GM19035 (cell line): ENCODE measurements around the gene CYP27B1.

ENCODE experiments used
- ATAC-seq: cut with Tn5 transposase; IDR thresholded peaks from one replicate; pipeline ENCODE4 v1.9.1; 2021; ENCODE audit not compliant: unreplicated experiment

Gene CYP27B1

GRCh38 chr12:57767305-57767698 is 424 bp upstream of the CYP27B1 start:
- ATAC-seq, result no peak

GRCh38 chr12:57765698-57766463 is 997 bp downstream of the CYP27B1 start:
- no peak for ATAC-seq

- peak; percentile 72 for ATAC-seq
Observed at GRCh38 chr12:57765003-57765697, 1.7 kb downstream of the CYP27B1 start.

- no peak for ATAC-seq
Observed at GRCh38 chr12:57764662-57765002, 2.2 kb downstream of the CYP27B1 start.

GRCh38 chr12:57763881-57764661 is 2.8 kb downstream of the CYP27B1 start:
- no peak for ATAC-seq

- no peak for ATAC-seq
Observed at GRCh38 chr12:57762463-57762862, 4.4 kb downstream of the CYP27B1 start.

GRCh38 chr12:57761391-57761998 is 5.4 kb downstream of the CYP27B1 start:
- no peak for ATAC-seq

- ATAC-seq, result no peak
Observed at GRCh38 chr12:57760347-57760982, 6.4 kb downstream of the CYP27B1 start.

- no peak for ATAC-seq
Observed at GRCh38 chr12:57759360-57759980, 7.4 kb downstream of the CYP27B1 start.

- ATAC-seq, result no peak
Observed at GRCh38 chr12:57758552-57759359, 8.1 kb downstream of the CYP27B1 start.

- ATAC-seq, result no peak
Observed at GRCh38 chr12:57757771-57758170, 9.1 kb downstream of the CYP27B1 start.

- no peak for ATAC-seq
Observed at GRCh38 chr12:57756406-57757341, 10.2 kb downstream of the CYP27B1 start.

- no peak for ATAC-seq
Observed at GRCh38 chr12:57755454-57756372, 11.2 kb downstream of the CYP27B1 start.

GRCh38 chr12:57755194-57755453 is 11.8 kb downstream of the CYP27B1 start:
- no peak for ATAC-seq

- ATAC-seq, result peak; percentile 31
Observed at GRCh38 chr12:57754411-57755193, 12.3 kb downstream of the CYP27B1 start, which contains the start of gene MARCHF9. MARCHF9 (plus strand) TSS chr12:57755103; CDS start chr12:57755529, 426 bp downstream.

GRCh38 chr12:57753756-57754337 is 13.0 kb downstream of the CYP27B1 start:
- no peak for ATAC-seq

GRCh38 chr12:57752668-57753000 is 14.2 kb downstream of the CYP27B1 start:
- ATAC-seq, result no peak
